ENCODE data around the gene PRKCE.

DNA sequence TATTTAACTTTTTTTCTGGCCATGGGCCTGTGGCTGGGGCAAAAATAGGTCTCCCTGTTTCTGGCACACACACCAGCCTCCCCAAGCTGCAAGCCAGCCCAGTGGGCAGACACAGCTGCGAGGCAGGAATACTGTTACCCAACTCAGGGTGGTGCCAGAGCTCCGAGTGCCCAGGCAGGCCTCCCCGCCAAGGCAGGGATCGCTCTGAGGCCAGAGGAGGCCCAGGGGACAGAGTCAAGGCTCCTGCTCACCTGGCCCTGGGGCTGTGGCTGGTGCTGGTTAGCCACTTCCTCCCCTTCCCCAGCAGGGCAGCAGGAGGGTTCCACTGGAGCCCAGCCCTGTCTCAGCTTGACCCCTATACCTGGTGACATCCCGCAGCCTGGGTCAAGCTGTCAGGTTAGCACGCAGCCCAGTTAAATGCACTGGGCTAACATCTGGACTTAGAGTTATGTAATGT, 578.7 kb downstream of the PRKCE start:
- TF ChIP-seq POLR2A (IDR thresholded peaks at IDR 0.05) = no peak
- TF ChIP-seq CTCF (IDR thresholded peaks at IDR 0.05) = no peak
